PC-3 (cell line): Measurements from ENCODE around the gene LRBA.
A peak's percentile ranks its signal among the peaks of the same experiment; 100 is the strongest.

Experiments
- CTCF ChIP-seq: fragments of 300-600 bp; sonication (generic); conservative IDR thresholded peaks from 2 replicates; pipeline ENCODE4 v1.5.1; 2017; ENCODE audit warnings: antibody characterized with exemption, low read depth, mild to moderate bottlenecking, low read length
- EZH2 ChIP-seq: fragments of 300-600 bp; sonication (generic); IDR thresholded peaks from one replicate; pipeline ENCODE4 v1.6.1; 2017; ENCODE audit warnings: antibody characterized with exemption, mild to moderate bottlenecking, low read length; ENCODE audit not compliant: unreplicated experiment

DNA sequence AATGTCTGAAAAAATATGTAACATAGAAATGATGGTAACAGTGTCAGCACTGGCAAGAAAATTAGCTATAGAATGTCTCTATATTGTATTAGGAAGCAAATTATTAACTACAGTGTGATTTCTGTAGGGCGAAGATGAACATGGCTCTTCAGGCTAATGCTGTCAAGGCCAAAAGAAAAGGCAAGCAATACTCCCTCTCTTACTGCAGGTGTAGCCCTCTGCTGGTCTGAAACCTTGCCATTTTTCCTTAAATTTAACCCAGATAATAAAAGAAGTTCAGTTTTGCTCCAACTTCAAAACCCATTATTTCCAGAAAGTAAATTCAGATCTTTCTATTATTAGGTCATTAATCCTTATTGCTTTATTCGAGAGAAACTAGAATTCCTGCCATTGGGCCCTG, 215.9 kb downstream of the LRBA start:
- TF ChIP-seq CTCF, result peak; percentile 43; the same call in 1 of the 2 replicates
- no peak for TF ChIP-seq EZH2
